Smooth muscle cell (in vitro differentiated cells): Measurements from ENCODE around the gene EDNRA. TPM values are rescaled to one million over a fixed set of nuclear protein-coding genes. Genes with fewer than 3 reads are reported as not detected.

Source experiments
- polyA plus RNA-seq: library from polyadenylated mRNA; unstranded; fragments of >200 nt; fragmentation: Nextera tagmentation; extraction: Ambion mirVana; gene quantifications from 2 replicates; pipeline ENCODE4 v1.2.1, GENCODE V29; 2016
- total RNA-seq: library from RNA; depleted of rRNA; stranded (reverse); fragments of >200 nt; gene quantifications from 2 replicates; pipeline ENCODE4 v1.2.3, GENCODE V29; 2014

EDNRA gene
- total and polyA plus RNA-seq, 2 experiments from 2014 or later: 4.8 to 8.6 TPM

Other genes with a start within 250 kb of the EDNRA start
- gene TMEM184C, start 136.3 kb downstream of the EDNRA start, total RNA-seq: 33.2 and 40.4 TPM in 2 replicates
- gene TMEM184C, start 136.3 kb downstream of the EDNRA start, polyA plus RNA-seq: 17.2 and 21.6 TPM in 2 replicates
- gene PRMT9, start 203.1 kb downstream of the EDNRA start, total RNA-seq: 6.4 and 10.6 TPM in 2 replicates
- 4.9 and 5.5 TPM in 2 replicates for gene PRMT9, start 203.1 kb downstream of the EDNRA start, polyA plus RNA-seq